Measurements from ENCODE around the gene RYR1.
"Not testable (repeated sequence)": the region's sequence is repeated elsewhere in the genome, so short reads cannot be mapped to it uniquely, and the experiment has no call there.

RYR1 gene

DNA sequence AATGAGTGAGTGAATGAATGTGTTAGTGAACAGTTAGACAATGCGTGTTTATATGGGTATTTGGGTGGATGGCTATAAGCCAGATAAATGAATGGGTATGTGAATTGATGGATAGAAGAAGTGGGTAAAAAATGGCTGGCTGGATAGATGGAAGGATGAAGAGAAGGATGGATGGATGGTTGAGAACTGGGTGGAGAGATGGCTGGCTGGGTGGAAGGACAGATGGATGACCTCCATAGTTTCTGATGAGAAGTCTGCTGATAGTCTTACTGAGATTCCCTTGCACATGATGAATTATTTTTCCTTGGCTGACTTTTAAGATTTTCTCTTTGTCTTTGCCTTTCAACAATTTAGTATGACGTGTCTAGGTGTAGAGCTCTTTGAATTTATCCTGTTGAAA is 57.4 kb downstream of the RYR1 start:
- TF ChIP-seq, protein P1, sequence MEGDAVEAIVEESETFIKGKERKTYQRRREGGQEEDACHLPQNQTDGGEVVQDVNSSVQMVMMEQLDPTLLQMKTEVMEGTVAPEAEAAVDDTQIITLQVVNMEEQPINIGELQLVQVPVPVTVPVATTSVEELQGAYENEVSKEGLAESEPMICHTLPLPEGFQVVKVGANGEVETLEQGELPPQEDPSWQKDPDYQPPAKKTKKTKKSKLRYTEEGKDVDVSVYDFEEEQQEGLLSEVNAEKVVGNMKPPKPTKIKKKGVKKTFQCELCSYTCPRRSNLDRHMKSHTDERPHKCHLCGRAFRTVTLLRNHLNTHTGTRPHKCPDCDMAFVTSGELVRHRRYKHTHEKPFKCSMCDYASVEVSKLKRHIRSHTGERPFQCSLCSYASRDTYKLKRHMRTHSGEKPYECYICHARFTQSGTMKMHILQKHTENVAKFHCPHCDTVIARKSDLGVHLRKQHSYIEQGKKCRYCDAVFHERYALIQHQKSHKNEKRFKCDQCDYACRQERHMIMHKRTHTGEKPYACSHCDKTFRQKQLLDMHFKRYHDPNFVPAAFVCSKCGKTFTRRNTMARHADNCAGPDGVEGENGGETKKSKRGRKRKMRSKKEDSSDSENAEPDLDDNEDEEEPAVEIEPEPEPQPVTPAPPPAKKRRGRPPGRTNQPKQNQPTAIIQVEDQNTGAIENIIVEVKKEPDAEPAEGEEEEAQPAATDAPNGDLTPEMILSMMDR (conservative IDR thresholded peaks at IDR 0.05; ENCODE audit: low read depth, low read length) = no peak
- no peak for DNase-seq (ENCODE audit: low read depth)

GRCh38 chr19:38492181-38492813 is 58.8 kb downstream of the RYR1 start:
- no peak overlapping the region for H3K4me3 ChIP-seq (ENCODE audit: low read length)
- no peak for DNase-seq (ENCODE audit: low read depth)
- TF ChIP-seq, protein P1 (conservative IDR thresholded peaks at IDR 0.05; ENCODE audit: low read depth, low read length) = no peak

More for the DNA sequence above, 57.4 kb downstream of the RYR1 start:
- H3K4me3 ChIP-seq (ENCODE audit: low read length) = no peak overlapping the region

- TF ChIP-seq, protein P1 (conservative IDR thresholded peaks at IDR 0.05; ENCODE audit: low read depth, low read length) = no peak
- DNase-seq (ENCODE audit: low read depth) = no peak
Observed at GRCh38 chr19:38494379-38494778, 60.9 kb downstream of the RYR1 start.

GRCh38 chr19:38495375-38495774 is 61.9 kb downstream of the RYR1 start:
- DNase-seq (ENCODE audit: low read depth); H3K4me3 ChIP-seq (ENCODE audit: low read length): not testable (repeated sequence)

More at GRCh38 chr19:38494379-38494778, 60.9 kb downstream of the RYR1 start:
- no peak overlapping the region for H3K4me3 ChIP-seq (ENCODE audit: low read length)

GRCh38 chr19:38496116-38496515 is 62.6 kb downstream of the RYR1 start:
- TF ChIP-seq, protein P1 (conservative IDR thresholded peaks at IDR 0.05; ENCODE audit: low read depth, low read length) = no peak
- no peak for DNase-seq (ENCODE audit: low read depth)
- H3K4me3 ChIP-seq (ENCODE audit: low read length) = no peak overlapping the region

- H3K4me3 ChIP-seq (ENCODE audit: low read length) = no peak overlapping the region
- no peak for DNase-seq (ENCODE audit: low read depth)
- TF ChIP-seq, protein P1 (conservative IDR thresholded peaks at IDR 0.05; ENCODE audit: low read depth, low read length) = no peak
Observed at GRCh38 chr19:38496603-38497487, 63.4 kb downstream of the RYR1 start.

- TF ChIP-seq, protein P1 (conservative IDR thresholded peaks at IDR 0.05; ENCODE audit: low read depth, low read length) = no peak
- no peak for DNase-seq (ENCODE audit: low read depth)
- no peak overlapping the region for H3K4me3 ChIP-seq (ENCODE audit: low read length)
Observed at GRCh38 chr19:38497907-38498306, 64.4 kb downstream of the RYR1 start.
